ENCODE measurements around the gene BGLAP. TPM values are rescaled to one million over a fixed set of nuclear protein-coding genes. Genes with fewer than 3 reads are reported as not detected.

BGLAP gene
- total and polyA plus RNA-seq, 2 of the 13 experiments (the other 11 are each of a cell fraction or from before 2014, with no cell fraction given), result 0.62 to 1.6 TPM

DNA sequence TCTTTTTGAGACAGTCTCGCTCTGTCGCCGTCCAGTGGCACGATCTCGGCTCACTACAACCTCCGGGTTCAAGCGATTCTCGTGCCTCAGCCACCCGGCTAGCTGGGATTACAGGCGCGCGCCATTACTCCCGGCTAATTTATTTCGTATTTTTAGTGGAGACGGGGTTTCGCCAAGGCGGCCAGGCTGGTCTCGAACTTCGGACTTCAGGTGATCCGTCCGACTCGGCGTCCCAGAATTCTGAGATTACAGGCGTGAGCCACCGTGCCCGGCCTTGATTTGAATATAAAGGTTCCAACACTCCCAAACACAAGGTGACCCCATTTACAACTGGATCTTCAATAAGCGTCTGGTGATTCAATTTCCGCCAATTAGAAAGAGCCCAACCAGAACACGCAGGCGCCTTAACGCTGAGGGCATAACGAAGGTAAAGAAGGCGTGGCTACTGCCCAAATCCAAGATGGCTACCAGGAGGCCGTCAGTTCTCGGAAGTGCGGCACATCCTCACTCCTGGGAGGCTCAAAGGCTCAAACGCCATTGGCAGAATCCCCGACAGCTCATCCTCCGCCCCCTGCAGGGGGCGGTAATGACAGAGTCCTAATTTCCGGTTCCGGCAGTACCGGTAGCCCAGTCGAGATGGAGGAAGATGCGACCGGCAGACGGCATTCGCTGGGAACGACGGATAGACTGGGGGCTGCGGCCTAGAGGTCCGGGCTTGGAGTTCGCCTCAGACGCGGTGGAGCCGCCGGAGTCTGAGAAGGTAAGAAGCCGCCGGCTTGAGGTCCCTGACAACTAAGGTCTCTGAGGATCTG lies 48.3 kb upstream of the BGLAP start, which contains the start of gene SLC25A44:
Gene SLC25A44 (plus strand): TSS at position 617 of the 812 bp plus-strand sequence. CDS start 5,744 bp downstream, outside the sequence.
- 56% methylated on average over 42 of the region's 59 CpGs for WGBS (ENCODE audit: low lambda C conversion rate)
- in situ Hi-C loops (cut with HindIII; ENCODE audit: extremely low pct_ligation_motif_present, low pct_unique_long_range_greater_than_20kb), result no loop called here
- CTCF ChIA-PET (ENCODE audit: low intra/inter-chr PET ratio, low total read pairs), result interaction anchor here (0.7 kb wide), 1 partner anchor 19 kb away, joined by 3 read pairs; the partner anchor contains the start of gene PMF1
- Histone ChIP-seq H4K20me1 (ENCODE audit: insufficient read depth, low read length) (no peaks in the 10 kb centered on the region), H3K4me3 (replicated peaks in 1 of 3; ENCODE audit: insufficient read depth in 1 of 3, low read depth in 2 of 3, low read length in 3 of 3) (peak within 1 kb of the TSS; percentile 81 to 97 (median 97)), H3K27me3 (ENCODE audit: control insufficient read depth in 1 of 2, insufficient read depth in 2 of 2, low read length in 2 of 2) (no peaks in the 10 kb centered on the region; a peak in 2 of 5 replicates), H2AFZ (ENCODE audit: low read length) (no peak within 1 kb of the TSS), H3K36me3 (replicated peaks in 1 of 2; ENCODE audit: control insufficient read depth in 1 of 2, insufficient read depth in 2 of 2, low read length in 2 of 2) (peaks cover 0 to 4% of the 10 kb centered on the region in 2 experiments; a peak in 2 of 5 replicates), H3K27ac (ENCODE audit: extremely low read length, insufficient read depth, low read length) (peak within 1 kb of the TSS; percentile 61), H3K9me3 (ENCODE audit: low read length) (peaks cover 8% of the 10 kb centered on the region), H3K4me1 (ENCODE audit: insufficient read depth, low read length) (peaks cover 83% of the 10 kb centered on the region), H3K79me2 (ENCODE audit: insufficient read depth, low read length) (peaks cover 36% of the 10 kb centered on the region), H3K9ac (ENCODE audit: insufficient read depth, low read depth, low read length) (peak within 1 kb of the TSS; percentile 79), H3K4me2 (ENCODE audit: low read depth, low read length) (peak within 1 kb of the TSS; percentile 90)
- FAIRE-seq (peak; percentile 100), DNase-seq (ENCODE audit: low spot score) (peak; percentile 96), ATAC-seq (peak; percentile 97)
- no TSS peak for BruUV-seq (replicated peaks)
- POLR2A ChIA-PET, result interaction anchor here (0.6 to 2.5 kb wide), 10 partner anchors 9 to 89 kb away, joined by 3 to 32 read pairs (median 4); partner anchors contain the start of gene PMF1
- intact Hi-C loops (cut with micrococcal nuclease; ENCODE audit: unreplicated experiment), result no loop called here
- peak; percentile 78; the same call in 1 of the 2 replicates for TF ChIP-seq ZBTB21 (CRISPR knock-in tag; IDR thresholded peaks at IDR 0.05)
- peak; percentile 50; the same call in 1 of the 2 replicates for TF ChIP-seq ZNF232 (CRISPR knock-in tag; IDR thresholded peaks at IDR 0.05; ENCODE audit: borderline replicate concordance)
- TF ChIP-seq ZSCAN12 (CRISPR knock-in tag; IDR thresholded peaks at IDR 0.05), result no peak
- 0 out of 2 replicates have a peak, but pooled peaks have one; percentile 9 for TF ChIP-seq BCL6 (CRISPR knock-in tag; IDR thresholded peaks at IDR 0.05)
- TF ChIP-seq SRY (CRISPR knock-in tag; IDR thresholded peaks at IDR 0.05), result 0 out of 2 replicates have a peak, but pooled peaks have one; percentile 20
- no peak for TF ChIP-seq GTF3A (CRISPR knock-in tag; conservative IDR thresholded peaks at IDR 0.05)
- peak; percentile 49; the same call in 1 of the 2 replicates for TF ChIP-seq RBFOX2 (IDR thresholded peaks at IDR 0.05; ENCODE audit: low read depth, low read length)
- TF ChIP-seq, protein P1, sequence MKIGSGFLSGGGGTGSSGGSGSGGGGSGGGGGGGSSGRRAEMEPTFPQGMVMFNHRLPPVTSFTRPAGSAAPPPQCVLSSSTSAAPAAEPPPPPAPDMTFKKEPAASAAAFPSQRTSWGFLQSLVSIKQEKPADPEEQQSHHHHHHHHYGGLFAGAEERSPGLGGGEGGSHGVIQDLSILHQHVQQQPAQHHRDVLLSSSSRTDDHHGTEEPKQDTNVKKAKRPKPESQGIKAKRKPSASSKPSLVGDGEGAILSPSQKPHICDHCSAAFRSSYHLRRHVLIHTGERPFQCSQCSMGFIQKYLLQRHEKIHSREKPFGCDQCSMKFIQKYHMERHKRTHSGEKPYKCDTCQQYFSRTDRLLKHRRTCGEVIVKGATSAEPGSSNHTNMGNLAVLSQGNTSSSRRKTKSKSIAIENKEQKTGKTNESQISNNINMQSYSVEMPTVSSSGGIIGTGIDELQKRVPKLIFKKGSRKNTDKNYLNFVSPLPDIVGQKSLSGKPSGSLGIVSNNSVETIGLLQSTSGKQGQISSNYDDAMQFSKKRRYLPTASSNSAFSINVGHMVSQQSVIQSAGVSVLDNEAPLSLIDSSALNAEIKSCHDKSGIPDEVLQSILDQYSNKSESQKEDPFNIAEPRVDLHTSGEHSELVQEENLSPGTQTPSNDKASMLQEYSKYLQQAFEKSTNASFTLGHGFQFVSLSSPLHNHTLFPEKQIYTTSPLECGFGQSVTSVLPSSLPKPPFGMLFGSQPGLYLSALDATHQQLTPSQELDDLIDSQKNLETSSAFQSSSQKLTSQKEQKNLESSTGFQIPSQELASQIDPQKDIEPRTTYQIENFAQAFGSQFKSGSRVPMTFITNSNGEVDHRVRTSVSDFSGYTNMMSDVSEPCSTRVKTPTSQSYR (CRISPR knock-in tag; IDR thresholded peaks at IDR 0.05; ENCODE audit: borderline replicate concordance), result no peak
- TF ChIP-seq ARNT2 (CRISPR knock-in tag; IDR thresholded peaks at IDR 0.05; ENCODE audit: low read depth), result peak; percentile 71; the same call in 1 of the 2 replicates
- TF ChIP-seq, protein P2, sequence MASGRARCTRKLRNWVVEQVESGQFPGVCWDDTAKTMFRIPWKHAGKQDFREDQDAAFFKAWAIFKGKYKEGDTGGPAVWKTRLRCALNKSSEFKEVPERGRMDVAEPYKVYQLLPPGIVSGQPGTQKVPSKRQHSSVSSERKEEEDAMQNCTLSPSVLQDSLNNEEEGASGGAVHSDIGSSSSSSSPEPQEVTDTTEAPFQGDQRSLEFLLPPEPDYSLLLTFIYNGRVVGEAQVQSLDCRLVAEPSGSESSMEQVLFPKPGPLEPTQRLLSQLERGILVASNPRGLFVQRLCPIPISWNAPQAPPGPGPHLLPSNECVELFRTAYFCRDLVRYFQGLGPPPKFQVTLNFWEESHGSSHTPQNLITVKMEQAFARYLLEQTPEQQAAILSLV (CRISPR knock-in tag; IDR thresholded peaks at IDR 0.05; ENCODE audit: borderline replicate concordance), result 0 out of 2 replicates have a peak, but pooled peaks have one; percentile 42
- TF ChIP-seq SALL2 (CRISPR knock-in tag; IDR thresholded peaks at IDR 0.05), result 0 out of 2 replicates have a peak, but pooled peaks have one; percentile 39
- no peak for TF ChIP-seq ZNF260 (CRISPR knock-in tag; IDR thresholded peaks at IDR 0.05; ENCODE audit: borderline replicate concordance, low read depth)
- 0 out of 2 replicates have a peak, but pooled peaks have one; percentile 54 for TF ChIP-seq CHD4 (IDR thresholded peaks at IDR 0.05; ENCODE audit: borderline replicate concordance, low read length)
- TF ChIP-seq NCOA2 (CRISPR knock-in tag; IDR thresholded peaks at IDR 0.05), result peak; percentile 28; the same call in 1 of the 2 replicates
- TF ChIP-seq, protein P3, sequence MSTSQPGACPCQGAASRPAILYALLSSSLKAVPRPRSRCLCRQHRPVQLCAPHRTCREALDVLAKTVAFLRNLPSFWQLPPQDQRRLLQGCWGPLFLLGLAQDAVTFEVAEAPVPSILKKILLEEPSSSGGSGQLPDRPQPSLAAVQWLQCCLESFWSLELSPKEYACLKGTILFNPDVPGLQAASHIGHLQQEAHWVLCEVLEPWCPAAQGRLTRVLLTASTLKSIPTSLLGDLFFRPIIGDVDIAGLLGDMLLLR (CRISPR knock-in tag; IDR thresholded peaks at IDR 0.05), result no peak
- no peak for TF ChIP-seq SNAPC2 (CRISPR knock-in tag; IDR thresholded peaks at IDR 0.05)
- no peak; the same call in 1 of the 2 replicates for TF ChIP-seq KLF15 (CRISPR knock-in tag; IDR thresholded peaks at IDR 0.05; ENCODE audit: borderline replicate concordance)
- TF ChIP-seq, protein P4, sequence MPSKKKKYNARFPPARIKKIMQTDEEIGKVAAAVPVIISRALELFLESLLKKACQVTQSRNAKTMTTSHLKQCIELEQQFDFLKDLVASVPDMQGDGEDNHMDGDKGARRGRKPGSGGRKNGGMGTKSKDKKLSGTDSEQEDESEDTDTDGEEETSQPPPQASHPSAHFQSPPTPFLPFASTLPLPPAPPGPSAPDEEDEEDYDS (CRISPR knock-in tag; IDR thresholded peaks at IDR 0.05), result peak; percentile 59

Data from HepG2 (cell line).